ENCODE data around the gene PCDHB6. TPM values are rescaled to one million over a fixed set of nuclear protein-coding genes. Genes with fewer than 3 reads are reported as not detected.
"Not testable (repeated sequence)": the region's sequence is repeated elsewhere in the genome, so short reads cannot be mapped to it uniquely, and the experiment has no call there.

The PCDHB6 gene
- total and polyA plus RNA-seq, 9 donors: 0.34 to 2.4 (median 1.7) TPM

DNA sequence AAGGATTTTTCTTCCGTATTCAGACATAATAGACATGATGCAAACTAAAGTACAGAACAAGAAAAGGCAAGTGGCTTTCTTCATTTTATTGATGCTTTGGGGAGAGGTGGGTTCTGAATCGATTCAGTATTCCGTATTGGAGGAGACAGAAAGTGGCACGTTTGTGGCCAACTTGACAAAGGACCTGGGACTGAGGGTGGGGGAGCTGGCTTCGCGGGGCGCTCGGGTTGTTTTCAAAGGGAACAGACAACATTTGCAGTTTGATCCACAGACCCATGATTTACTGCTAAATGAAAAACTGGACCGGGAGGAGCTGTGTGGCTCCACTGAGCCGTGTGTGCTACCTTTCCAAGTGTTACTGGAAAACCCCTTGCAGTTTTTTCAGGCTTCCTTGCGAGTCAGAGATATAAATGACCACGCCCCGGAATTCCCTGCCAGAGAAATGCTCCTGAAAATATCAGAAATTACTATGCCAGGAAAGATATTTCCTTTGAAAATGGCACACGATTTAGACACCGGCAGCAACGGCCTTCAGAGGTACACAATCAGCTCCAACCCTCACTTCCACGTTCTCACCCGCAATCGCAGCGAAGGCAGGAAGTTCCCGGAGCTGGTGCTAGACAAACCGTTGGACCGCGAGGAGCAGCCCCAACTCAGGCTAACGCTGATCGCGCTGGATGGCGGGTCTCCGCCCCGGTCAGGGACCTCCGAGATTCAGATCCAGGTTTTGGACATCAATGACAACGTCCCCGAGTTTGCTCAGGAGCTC, 551 bp downstream of the PCDHB6 start:
- intact Hi-C loops (cut with DNase I): no loop called here
- no peak for DNase-seq
- no peaks in the 10 kb centered on the region for H3K27me3 ChIP-seq
- H3K4me1 ChIP-seq (ENCODE audit: insufficient read depth): no peaks in the 10 kb centered on the region
- H3K27ac ChIP-seq: no peak overlapping the region
- TF ChIP-seq POLR2A (IDR thresholded peaks at IDR 0.05) (no peak), EP300 (IDR thresholded peaks at IDR 0.05) (no peak)
- TF ChIP-seq, protein P1, sequence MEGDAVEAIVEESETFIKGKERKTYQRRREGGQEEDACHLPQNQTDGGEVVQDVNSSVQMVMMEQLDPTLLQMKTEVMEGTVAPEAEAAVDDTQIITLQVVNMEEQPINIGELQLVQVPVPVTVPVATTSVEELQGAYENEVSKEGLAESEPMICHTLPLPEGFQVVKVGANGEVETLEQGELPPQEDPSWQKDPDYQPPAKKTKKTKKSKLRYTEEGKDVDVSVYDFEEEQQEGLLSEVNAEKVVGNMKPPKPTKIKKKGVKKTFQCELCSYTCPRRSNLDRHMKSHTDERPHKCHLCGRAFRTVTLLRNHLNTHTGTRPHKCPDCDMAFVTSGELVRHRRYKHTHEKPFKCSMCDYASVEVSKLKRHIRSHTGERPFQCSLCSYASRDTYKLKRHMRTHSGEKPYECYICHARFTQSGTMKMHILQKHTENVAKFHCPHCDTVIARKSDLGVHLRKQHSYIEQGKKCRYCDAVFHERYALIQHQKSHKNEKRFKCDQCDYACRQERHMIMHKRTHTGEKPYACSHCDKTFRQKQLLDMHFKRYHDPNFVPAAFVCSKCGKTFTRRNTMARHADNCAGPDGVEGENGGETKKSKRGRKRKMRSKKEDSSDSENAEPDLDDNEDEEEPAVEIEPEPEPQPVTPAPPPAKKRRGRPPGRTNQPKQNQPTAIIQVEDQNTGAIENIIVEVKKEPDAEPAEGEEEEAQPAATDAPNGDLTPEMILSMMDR (IDR thresholded peaks at IDR 0.05): no peak
- no peaks in the 10 kb centered on the region for H3K36me3 ChIP-seq
- WGBS, 3 donors: 35 to 50% (median 41%) methylated on average over 33 of the region's 33 CpGs
- H3K4me3 ChIP-seq: no peak overlapping the region
- H3K9me3 ChIP-seq: peaks cover 2 to 25% of the 10 kb centered on the region in 2 donors

DNA sequence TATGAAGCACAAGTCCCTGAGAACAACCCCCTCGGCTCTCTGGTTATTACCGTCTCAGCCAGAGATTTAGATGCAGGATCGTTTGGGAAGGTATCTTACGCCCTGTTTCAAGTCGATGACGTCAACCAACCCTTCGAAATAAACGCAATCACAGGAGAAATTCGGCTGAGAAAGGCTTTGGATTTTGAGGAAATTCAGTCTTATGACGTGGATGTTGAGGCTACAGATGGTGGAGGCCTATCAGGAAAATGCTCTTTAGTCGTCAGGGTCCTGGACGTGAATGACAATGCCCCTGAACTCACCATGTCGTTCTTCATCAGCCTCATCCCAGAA, 1.1 kb downstream of the PCDHB6 start:
- no peak overlapping the region for H3K4me3 ChIP-seq
- intact Hi-C loops (cut with DNase I): no loop called here
- no peaks in the 10 kb centered on the region for H3K27me3 ChIP-seq
- no peaks in the 10 kb centered on the region for H3K4me1 ChIP-seq (ENCODE audit: insufficient read depth)
- 29 to 40% (median 33%) methylated on average over 13 of the region's 13 CpGs for WGBS, 3 donors
- H3K9me3 ChIP-seq: peaks cover 2 to 29% of the 10 kb centered on the region in 2 donors
- TF ChIP-seq EP300 (IDR thresholded peaks at IDR 0.05): no peak
- no peak for TF ChIP-seq POLR2A (IDR thresholded peaks at IDR 0.05)
- TF ChIP-seq, protein P1 (IDR thresholded peaks at IDR 0.05): no peak
- H3K27ac ChIP-seq: no peak overlapping the region
- no peaks in the 10 kb centered on the region for H3K36me3 ChIP-seq
- no peak for DNase-seq

DNA sequence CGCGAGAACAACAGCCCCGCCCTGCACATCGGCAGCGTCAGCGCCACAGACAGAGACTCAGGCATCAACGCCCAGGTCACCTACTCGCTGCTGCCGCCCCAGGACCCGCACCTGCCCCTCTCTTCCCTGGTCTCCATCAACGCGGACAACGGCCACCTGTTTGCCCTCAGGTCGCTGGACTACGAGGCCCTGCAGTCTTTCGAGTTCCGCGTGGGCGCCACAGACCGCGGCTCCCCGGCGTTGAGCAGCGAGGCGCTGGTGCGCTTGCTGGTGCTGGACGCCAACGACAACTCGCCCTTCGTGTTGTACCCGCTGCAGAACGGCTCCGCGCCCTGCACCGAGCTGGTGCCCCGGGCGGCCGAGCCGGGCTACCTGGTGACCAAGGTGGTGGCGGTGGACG, 1.8 kb downstream of the PCDHB6 start:
- intact Hi-C loops (cut with DNase I); H3K36me3 ChIP-seq; DNase-seq; H3K4me1 ChIP-seq (ENCODE audit: insufficient read depth); H3K27me3 ChIP-seq; H3K27ac ChIP-seq; H3K4me3 ChIP-seq: not testable (repeated sequence)
- peaks cover 2 to 36% of the 10 kb centered on the region in 2 donors for H3K9me3 ChIP-seq
- WGBS, 3 donors: 29 to 36% (median 31%) methylated on average over 20 to 39 of the region's 41 CpGs

DNA sequence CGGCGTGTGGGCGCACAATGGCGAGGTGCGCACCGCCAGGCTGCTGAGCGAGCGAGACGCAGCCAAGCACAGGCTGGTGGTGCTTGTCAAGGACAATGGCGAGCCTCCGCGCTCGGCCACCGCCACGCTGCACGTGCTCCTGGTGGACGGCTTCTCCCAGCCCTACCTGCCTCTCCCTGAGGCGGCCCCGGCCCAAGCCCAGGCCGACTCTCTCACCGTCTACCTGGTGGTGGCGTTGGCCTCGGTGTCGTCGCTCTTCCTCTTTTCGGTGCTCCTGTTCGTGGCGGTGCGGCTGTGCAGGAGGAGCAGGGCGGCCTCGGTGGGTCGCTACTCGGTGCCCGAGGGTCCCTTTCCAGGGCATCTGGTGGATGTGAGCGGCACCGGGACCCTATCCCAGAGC, 2.2 kb downstream of the PCDHB6 start:
- DNase-seq; H3K4me1 ChIP-seq (ENCODE audit: insufficient read depth); intact Hi-C loops (cut with DNase I); H3K36me3 ChIP-seq; H3K4me3 ChIP-seq; H3K27me3 ChIP-seq; H3K27ac ChIP-seq: not testable (repeated sequence)
- 18 to 36% (median 26%) methylated on average over 36 of the region's 36 CpGs for WGBS, 3 donors
- H3K9me3 ChIP-seq: peaks cover 2 to 38% of the 10 kb centered on the region in 2 donors

DNA sequence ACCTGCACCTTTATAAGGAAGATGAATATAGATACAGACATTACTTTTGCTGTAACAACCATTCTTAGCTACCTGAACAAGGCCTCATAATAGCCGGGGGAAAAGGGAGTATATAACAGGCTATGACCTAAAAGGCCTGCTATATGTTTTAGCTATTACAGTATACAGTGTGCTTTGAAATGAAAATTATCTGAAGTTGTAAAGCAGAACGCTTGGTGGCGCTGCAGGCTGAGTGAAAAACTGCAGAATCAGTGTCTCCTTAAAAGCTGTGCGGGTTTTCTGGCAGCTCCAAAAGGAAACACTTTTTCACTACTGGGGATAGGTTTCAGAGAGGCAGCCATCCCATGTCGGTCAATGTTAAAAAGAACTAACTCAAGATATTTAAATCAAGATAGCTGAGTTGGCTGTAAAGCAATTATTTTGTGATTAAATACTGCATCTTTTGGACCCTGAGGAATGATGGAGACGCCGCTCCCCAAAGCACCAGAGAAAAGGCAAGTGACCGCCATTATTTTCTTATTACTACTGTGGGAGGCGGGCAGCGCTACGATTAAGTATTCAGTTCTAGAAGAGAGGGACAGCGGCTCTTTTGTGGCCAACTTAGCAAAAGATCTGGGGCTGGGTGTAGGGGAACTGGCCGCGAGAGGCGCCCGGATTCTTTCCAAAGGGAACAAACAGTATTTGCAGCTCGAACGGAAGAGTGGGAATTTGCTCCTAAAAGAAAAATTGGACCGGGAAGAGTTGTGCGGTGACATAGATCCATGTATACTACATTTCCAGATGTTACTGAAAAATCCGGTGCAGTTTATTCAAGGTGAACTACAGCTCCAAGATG, 5.9 kb downstream of the PCDHB6 start:
- H3K36me3 ChIP-seq: no peaks in the 10 kb centered on the region
- intact Hi-C loops (cut with DNase I): no loop called here
- no peak for DNase-seq
- WGBS, 3 donors: 22 to 42% (median 34%) methylated on average over 21 of the region's 21 CpGs
- H3K9me3 ChIP-seq: peaks cover 0 to 28% of the 10 kb centered on the region in 2 donors
- TF ChIP-seq EP300 (IDR thresholded peaks at IDR 0.05) (no peak), POLR2A (IDR thresholded peaks at IDR 0.05) (no peak)
- TF ChIP-seq, protein P1 (IDR thresholded peaks at IDR 0.05): no peak
- no peaks in the 10 kb centered on the region for H3K4me1 ChIP-seq (ENCODE audit: insufficient read depth)
- H3K4me3 ChIP-seq: no peak overlapping the region
- H3K27ac ChIP-seq: no peak overlapping the region
- H3K27me3 ChIP-seq: no peaks in the 10 kb centered on the region

DNA sequence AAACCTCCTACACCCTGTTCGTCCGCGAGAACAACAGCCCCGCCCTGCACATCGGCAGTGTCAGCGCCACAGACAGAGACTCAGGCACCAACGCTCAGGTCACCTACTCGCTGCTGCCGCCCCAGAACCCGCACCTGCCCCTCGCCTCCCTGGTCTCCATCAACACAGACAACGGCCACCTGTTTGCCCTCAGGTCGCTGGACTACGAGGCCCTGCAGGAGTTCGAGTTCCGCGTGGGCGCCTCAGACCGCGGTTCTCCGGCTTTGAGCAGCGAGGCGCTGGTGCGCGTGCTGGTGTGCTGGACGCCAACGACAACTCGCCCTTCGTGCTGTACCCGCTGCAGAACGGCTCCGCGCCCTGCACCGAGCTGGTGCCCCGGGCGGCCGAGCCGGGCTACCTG, 7.5 kb downstream of the PCDHB6 start:
- intact Hi-C loops (cut with DNase I); H3K27ac ChIP-seq; H3K4me3 ChIP-seq; DNase-seq; H3K36me3 ChIP-seq; H3K4me1 ChIP-seq (ENCODE audit: insufficient read depth); H3K27me3 ChIP-seq: not testable (repeated sequence)
- peaks cover 0 to 17% of the 10 kb centered on the region in 2 donors for H3K9me3 ChIP-seq
- WGBS, 3 donors: 28 to 40% (median 31%) methylated on average over 24 to 38 of the region's 38 CpGs

DNA sequence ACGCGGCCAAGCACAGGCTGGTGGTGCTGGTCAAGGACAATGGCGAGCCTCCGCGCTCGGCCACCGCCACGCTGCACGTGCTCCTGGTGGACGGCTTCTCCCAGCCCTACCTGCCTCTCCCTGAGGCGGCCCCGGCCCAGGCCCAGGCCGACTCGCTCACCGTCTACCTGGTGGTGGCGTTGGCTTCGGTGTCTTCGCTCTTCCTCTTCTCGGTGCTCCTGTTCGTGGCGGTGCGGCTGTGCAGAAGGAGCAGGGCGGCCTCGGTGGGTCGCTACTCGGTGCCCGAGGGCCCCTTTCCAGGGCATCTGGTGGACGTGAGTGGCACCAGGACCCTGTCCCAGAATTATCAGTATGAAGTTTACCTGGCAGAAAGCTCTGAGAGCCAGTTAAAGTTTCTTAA, 8.0 kb downstream of the PCDHB6 start:
- H3K4me3 ChIP-seq; H3K36me3 ChIP-seq; H3K27ac ChIP-seq; H3K4me1 ChIP-seq (ENCODE audit: insufficient read depth); intact Hi-C loops (cut with DNase I); H3K27me3 ChIP-seq; DNase-seq: not testable (repeated sequence)
- peaks cover 0 to 16% of the 10 kb centered on the region in 2 donors for H3K9me3 ChIP-seq
- 23 to 45% (median 26%) methylated on average over 12 to 20 of the region's 28 CpGs for WGBS, 3 donors
